GM23338 (cell line): ENCODE results near the gene CACNA2D3. TPM values are rescaled to one million over a fixed set of nuclear protein-coding genes. Genes with fewer than 3 reads are reported as not detected.
A peak's percentile ranks its signal among the peaks of the same experiment; 100 is the strongest.

Experiments used
- ATAC-seq: fragments of 200-7000 bp; cut with Tn5 transposase; 3 replicates; pipeline ENCODE4 v1.9.1; 2020
- DNase-seq: peaks from one replicate; pipeline ENCODE4 v3.0.0-alpha.2; 2015; ENCODE audit warnings: low spot score
- H2AFZ ChIP-seq: fragments of 200-600 bp; sonication (generic); 2 replicates; pipeline ENCODE4 v1.8.0; 2016; ENCODE audit warnings: antibody characterized with exemption, mild to moderate bottlenecking, moderate library complexity
- H3F3A ChIP-seq: fragments of 200-600 bp; sonication (generic); replicated peaks from 2 replicates; pipeline ENCODE4 v1.8.0; 2017; ENCODE audit warnings: antibody characterized with exemption, mixed run types, low read depth
- H3K27ac ChIP-seq: fragments of 200-600 bp; sonication (generic); 2 replicates; pipeline ENCODE4 v1.6.1; 2016; ENCODE audit warnings: low read depth
- H3K27me3 ChIP-seq: fragments of 200-600 bp; sonication (generic); 2 replicates; pipeline ENCODE4 v1.8.0; 2016; ENCODE audit warnings: mild to moderate bottlenecking, mixed run types, moderate library complexity; ENCODE audit not compliant: insufficient read depth
- H3K36me3 ChIP-seq: fragments of 200-600 bp; sonication (generic); 2 replicates; pipeline ENCODE4 v1.8.0; 2016; ENCODE audit warnings: mild to moderate bottlenecking; ENCODE audit not compliant: insufficient read depth
- H3K4me1 ChIP-seq: fragments of 200-600 bp; sonication (generic); 2 replicates; pipeline ENCODE4 v1.8.0; 2016; ENCODE audit warnings: mild to moderate bottlenecking, moderate library complexity; ENCODE audit not compliant: insufficient read depth
- H3K4me2 ChIP-seq: fragments of 200-600 bp; sonication (generic); 2 replicates; pipeline ENCODE4 v1.7.1; 2017; ENCODE audit warnings: mixed run types
- H3K4me3 ChIP-seq: fragments of 200-600 bp; sonication (generic); 2 replicates; pipeline ENCODE4 v1.6.1; 2016; ENCODE audit warnings: mixed run types
- H3K79me2 ChIP-seq: fragments of 200-600 bp; sonication (generic); replicated peaks from 2 replicates; pipeline ENCODE4 v1.8.0; 2017; ENCODE audit warnings: mild to moderate bottlenecking; ENCODE audit not compliant: insufficient read depth
- H3K9me2 ChIP-seq: fragments of 200-600 bp; sonication (generic); 2 replicates; pipeline ENCODE4 v1.8.0; 2017; ENCODE audit not compliant: insufficient read depth
- H4K20me1 ChIP-seq: fragments of 200-600 bp; sonication (generic); replicated peaks from 2 replicates; pipeline ENCODE4 v1.8.0; 2017; ENCODE audit warnings: mild to moderate bottlenecking; ENCODE audit not compliant: insufficient read depth
- H3K27ac Mint-ChIP-seq: 2 replicates; pipeline ENCODE4 v1.8.0; 2020; ENCODE audit warnings: inconsistent platforms, mild to moderate bottlenecking, moderate library complexity, mixed read lengths
- H3K27me3 Mint-ChIP-seq: 3 replicates; pipeline ENCODE4 v1.8.0; 2022; ENCODE audit warnings: low read depth, mild to moderate bottlenecking, moderate library complexity, mixed read lengths, inconsistent platforms; ENCODE audit not compliant: insufficient read depth, poor library complexity
- H3K36me3 Mint-ChIP-seq: 3 replicates; pipeline ENCODE4 v1.8.0; 2021; ENCODE audit warnings: low read depth, mild to moderate bottlenecking, inconsistent platforms, moderate library complexity, mixed read lengths
- H3K4me1 Mint-ChIP-seq: 3 replicates; pipeline ENCODE4 v1.8.0; 2020; ENCODE audit warnings: mild to moderate bottlenecking, inconsistent platforms, mixed read lengths
- H3K4me3 Mint-ChIP-seq: 3 replicates; pipeline ENCODE4 v1.8.0; 2021; ENCODE audit warnings: moderate library complexity, mild to moderate bottlenecking, inconsistent platforms, mixed read lengths
- H3K9me3 Mint-ChIP-seq: 3 replicates; pipeline ENCODE4 v1.8.0; 2020; ENCODE audit warnings: moderate library complexity, mild to moderate bottlenecking, inconsistent platforms, mixed read lengths
- CREB1 ChIP-seq: fragments of 250-450 bp; sonication (Bioruptor Pico); IDR thresholded peaks from 2 replicates; pipeline ENCODE4 v1.5.0; 2020; ENCODE audit warnings: low read depth, mild to moderate bottlenecking, moderate library complexity
- EZH2 ChIP-seq: fragments of 200-600 bp; sonication (generic); IDR thresholded peaks from one replicate; pipeline ENCODE4 v1.8.0; 2017; ENCODE audit warnings: antibody characterized with exemption, mild to moderate bottlenecking, low read depth; ENCODE audit not compliant: unreplicated experiment
- EZH2phosphoT487 ChIP-seq: fragments of 200-600 bp; sonication (generic); IDR thresholded peaks from one replicate; pipeline ENCODE4 v1.8.1; 2018; ENCODE audit warnings: antibody characterized with exemption; ENCODE audit not compliant: unreplicated experiment
- JUNB ChIP-seq: IDR thresholded peaks from one replicate; pipeline ENCODE4 v1.6.1; 2016; ENCODE audit warnings: antibody characterized with exemption; ENCODE audit not compliant: unreplicated experiment
- NANOG ChIP-seq: IDR thresholded peaks from 2 replicates; pipeline ENCODE4 v1.6.1; 2016; ENCODE audit warnings: antibody characterized with exemption, borderline replicate concordance
- POLR2AphosphoS5 ChIP-seq: IDR thresholded peaks from 2 replicates; pipeline ENCODE4 v1.6.1; 2016; ENCODE audit warnings: antibody characterized with exemption, low read depth
- REST ChIP-seq: IDR thresholded peaks from one replicate; pipeline ENCODE4 v1.6.1; 2018; ENCODE audit warnings: antibody characterized with exemption; ENCODE audit not compliant: unreplicated experiment
- STAT1 ChIP-seq: IDR thresholded peaks from one replicate; pipeline ENCODE4 v1.6.1; 2016; ENCODE audit warnings: antibody characterized with exemption; ENCODE audit not compliant: unreplicated experiment
- ZNF114 ChIP-seq: fragments of 250-450 bp; sonication (Bioruptor Pico); IDR thresholded peaks from 2 replicates; pipeline ENCODE4 v1.5.0; 2020; ENCODE audit warnings: mild to moderate bottlenecking, moderate library complexity
- ZNF331 ChIP-seq: fragments of 250-450 bp; sonication (Bioruptor Pico); IDR thresholded peaks from 2 replicates; pipeline ENCODE4 v1.5.0; 2020; ENCODE audit warnings: low read depth, mild to moderate bottlenecking, moderate library complexity
- ZNF462 ChIP-seq: fragments of 250-450 bp; sonication (Bioruptor Pico); IDR thresholded peaks from 2 replicates; pipeline ENCODE4 v1.5.0; 2020; ENCODE audit warnings: mild to moderate bottlenecking, moderate library complexity
- polyA plus RNA-seq: library from polyadenylated mRNA; unstranded; fragments of >200 nt; fragmentation: Nextera tagmentation; extraction: Ambion mirVana; gene quantifications from 2 replicates; pipeline ENCODE4 v1.2.1, GENCODE V29; 2016
- total RNA-seq: library from RNA; depleted of rRNA; stranded (reverse); fragments of >200 nt; shearing (Covaris generic); gene quantifications from 2 replicates; pipeline ENCODE4 v1.2.3, GENCODE V29; 2014
- TF ChIP-seq, protein P1 (sequence below): IDR thresholded peaks from 2 replicates; pipeline ENCODE4 v1.6.1; 2016; ENCODE audit warnings: antibody characterized with exemption
- TF ChIP-seq, protein P2 (sequence below), 2 experiments: fragments of 200-600 bp in 1 of 2; sonication (generic) in 1 of 2; conservative IDR thresholded peaks; 2 replicates each; pipeline versions ENCODE4 v1.5.1 to v1.6.1; 2016 to 2017; ENCODE audit warnings: antibody characterized with exemption in 2 of 2, low read depth in 2 of 2, mild to moderate bottlenecking in 2 of 2, moderate library complexity in 1 of 2

The CACNA2D3 gene
- total and polyA plus RNA-seq, 2 experiments from 2014 or later = 2.2 to 2.3 TPM

DNA sequence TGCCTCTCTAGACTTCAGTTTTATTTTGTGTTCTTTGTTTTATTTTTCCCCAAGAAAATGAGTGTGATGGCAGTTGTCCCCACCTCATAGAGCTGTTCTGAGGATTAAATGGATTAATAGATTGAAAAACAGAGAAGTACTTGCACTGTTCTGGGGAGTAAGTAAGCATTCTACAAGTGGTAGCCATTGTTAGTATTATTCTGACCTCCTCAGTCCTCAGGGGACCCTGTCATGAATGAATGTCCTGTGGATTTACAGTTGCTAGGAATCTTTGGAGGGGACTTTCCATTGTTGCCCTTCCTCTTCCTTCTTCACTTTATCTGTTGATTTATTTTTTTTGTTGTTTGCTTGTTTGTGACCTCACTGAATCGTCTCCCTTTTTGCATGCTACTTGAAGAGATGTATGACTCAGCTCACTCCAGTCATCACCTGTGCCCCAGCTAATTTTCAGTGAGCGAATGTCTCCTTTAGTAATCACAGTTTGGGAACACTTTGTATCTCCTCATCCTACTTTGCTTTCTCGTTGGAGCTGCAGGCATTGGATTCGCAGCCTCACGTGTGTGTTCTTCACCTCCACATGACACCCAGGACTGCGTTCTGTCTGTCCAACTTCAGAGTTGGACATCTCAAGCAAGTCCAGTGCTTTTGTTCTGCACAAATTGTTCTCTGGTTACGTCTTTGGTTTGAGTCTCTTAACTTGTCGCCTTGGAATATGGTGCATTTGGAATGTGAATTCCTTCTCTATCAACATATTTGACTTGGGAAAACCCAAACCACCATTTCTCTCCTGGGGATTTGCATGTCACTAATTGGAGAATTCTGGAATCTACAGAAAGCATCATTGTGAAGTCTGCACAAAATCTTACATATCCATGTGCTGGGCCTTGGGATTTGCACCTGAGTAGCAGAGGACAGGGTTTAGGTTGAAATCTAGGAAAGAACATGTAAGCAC lies 751.0 kb downstream of the CACNA2D3 start:
- no peaks in the 10 kb centered on the region for H3K9me3 Mint-ChIP-seq
- DNase-seq = no peak

More for the DNA sequence above, 751.0 kb downstream of the CACNA2D3 start:
- H3K27ac Mint-ChIP-seq = no peak overlapping the region; the same call in 1 of the 2 replicates
- no peaks in the 10 kb centered on the region for H3K27me3 ChIP-seq
- peak; percentile 66 for ATAC-seq
- H3K4me1 ChIP-seq = no peaks in the 10 kb centered on the region
- no peaks in the 10 kb centered on the region for H3F3A ChIP-seq
- no peaks in the 10 kb centered on the region for H3K36me3 ChIP-seq
- TF ChIP-seq EZH2phosphoT487 (no peak), POLR2AphosphoS5 (no peak), EZH2 (no peak), REST (no peak), ZNF114 (CRISPR knock-in tag) (no peak), STAT1 (no peak), JUNB (no peak), ZNF462 (CRISPR knock-in tag) (no peak), NANOG (no peak), CREB1 (CRISPR knock-in tag) (no peak), ZNF331 (CRISPR knock-in tag) (no peak)
- TF ChIP-seq, protein P1, sequence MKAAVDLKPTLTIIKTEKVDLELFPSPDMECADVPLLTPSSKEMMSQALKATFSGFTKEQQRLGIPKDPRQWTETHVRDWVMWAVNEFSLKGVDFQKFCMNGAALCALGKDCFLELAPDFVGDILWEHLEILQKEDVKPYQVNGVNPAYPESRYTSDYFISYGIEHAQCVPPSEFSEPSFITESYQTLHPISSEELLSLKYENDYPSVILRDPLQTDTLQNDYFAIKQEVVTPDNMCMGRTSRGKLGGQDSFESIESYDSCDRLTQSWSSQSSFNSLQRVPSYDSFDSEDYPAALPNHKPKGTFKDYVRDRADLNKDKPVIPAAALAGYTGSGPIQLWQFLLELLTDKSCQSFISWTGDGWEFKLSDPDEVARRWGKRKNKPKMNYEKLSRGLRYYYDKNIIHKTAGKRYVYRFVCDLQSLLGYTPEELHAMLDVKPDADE = no peak
- TF ChIP-seq, protein P2, sequence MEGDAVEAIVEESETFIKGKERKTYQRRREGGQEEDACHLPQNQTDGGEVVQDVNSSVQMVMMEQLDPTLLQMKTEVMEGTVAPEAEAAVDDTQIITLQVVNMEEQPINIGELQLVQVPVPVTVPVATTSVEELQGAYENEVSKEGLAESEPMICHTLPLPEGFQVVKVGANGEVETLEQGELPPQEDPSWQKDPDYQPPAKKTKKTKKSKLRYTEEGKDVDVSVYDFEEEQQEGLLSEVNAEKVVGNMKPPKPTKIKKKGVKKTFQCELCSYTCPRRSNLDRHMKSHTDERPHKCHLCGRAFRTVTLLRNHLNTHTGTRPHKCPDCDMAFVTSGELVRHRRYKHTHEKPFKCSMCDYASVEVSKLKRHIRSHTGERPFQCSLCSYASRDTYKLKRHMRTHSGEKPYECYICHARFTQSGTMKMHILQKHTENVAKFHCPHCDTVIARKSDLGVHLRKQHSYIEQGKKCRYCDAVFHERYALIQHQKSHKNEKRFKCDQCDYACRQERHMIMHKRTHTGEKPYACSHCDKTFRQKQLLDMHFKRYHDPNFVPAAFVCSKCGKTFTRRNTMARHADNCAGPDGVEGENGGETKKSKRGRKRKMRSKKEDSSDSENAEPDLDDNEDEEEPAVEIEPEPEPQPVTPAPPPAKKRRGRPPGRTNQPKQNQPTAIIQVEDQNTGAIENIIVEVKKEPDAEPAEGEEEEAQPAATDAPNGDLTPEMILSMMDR (conservative IDR thresholded peaks at IDR 0.05; ENCODE audit: low read depth in 2 of 2) = no peak
- H4K20me1 ChIP-seq = no peaks in the 10 kb centered on the region
- H3K4me2 ChIP-seq = no peak overlapping the region
- H2AFZ ChIP-seq = no peak overlapping the region
- no peaks in the 10 kb centered on the region; the same call in 2 of the 3 replicates for H3K36me3 Mint-ChIP-seq
- peaks cover 3% of the 10 kb centered on the region for H3K27me3 Mint-ChIP-seq
- no peak overlapping the region for H3K4me3 ChIP-seq
- H3K4me3 Mint-ChIP-seq = no peak overlapping the region
- no peaks in the 10 kb centered on the region for H3K9me2 ChIP-seq
- no peak overlapping the region for H3K27ac ChIP-seq
- H3K79me2 ChIP-seq = no peaks in the 10 kb centered on the region
- H3K4me1 Mint-ChIP-seq = peaks cover 21% of the 10 kb centered on the region
